ENCODE results near the gene RNPS1. TPM values are rescaled to one million over a fixed set of nuclear protein-coding genes. Genes with fewer than 3 reads are reported as not detected.

Gene RNPS1
- total and polyA plus RNA-seq, 2 of the 4 experiments (the other 2 are of a cell fraction), result 57.5 to 192 TPM

GRCh38 chr16:2246301-2246885 is 21.5 kb downstream of the RNPS1 start:
- ChIA-PET CTCF (no interaction called here), POLR2A (ENCODE audit: unreplicated experiment) (no interaction called here)
- H3K9me1 ChIP-seq (ENCODE audit: insufficient read depth, low read length), result 0 out of 2 replicates have a peak, but pooled peaks cover 2% of the 10 kb centered on the region
- H3K18ac ChIP-seq (ENCODE audit: low read depth, low read length), result no peak overlapping the region
- no peak overlapping the region for H3K4ac ChIP-seq (ENCODE audit: low read depth, low read length)
- H3K36me3 ChIP-seq (ENCODE audit: control insufficient read depth, insufficient read depth, low read length), result peaks cover 46% of the 10 kb centered on the region
- intact Hi-C loops (cut with micrococcal nuclease), result no loop called here
- 93% methylated on average over 13 of the region's 18 CpGs; no CpG with 5 or more reads in 1 of the 2 experiments for WGBS, 2 experiments (ENCODE audit: extremely low coverage in 2 of 2, insufficient read length in 1 of 2)
- H3K27me3 ChIP-seq (ENCODE audit: control insufficient read depth, insufficient read depth, low read length), result no peaks in the 10 kb centered on the region
- no peak overlapping the region for H2AK5ac ChIP-seq (ENCODE audit: low read depth, low read length)
- no peak for DNase-seq
- in situ Hi-C loops (cut with MboI; ENCODE audit: low sequenced_read_pairs), result no loop called here
- H3K27ac ChIP-seq (ENCODE audit: insufficient read depth, low read length), result no peak overlapping the region
- no peak for TF ChIP-seq RCOR1 (IDR thresholded peaks at IDR 0.05; ENCODE audit: insufficient replicate concordance, low read length)
- TF ChIP-seq FOS (IDR thresholded peaks at IDR 0.05; ENCODE audit: low read depth, low read length), result no peak
- no peak for TF ChIP-seq CEBPB (IDR thresholded peaks at IDR 0.05; ENCODE audit: low read depth, low read length)
- TF ChIP-seq SMC3 (IDR thresholded peaks at IDR 0.05; ENCODE audit: low read depth, low read length), result no peak
- no peak for TF ChIP-seq RAD21 (IDR thresholded peaks at IDR 0.05; ENCODE audit: low read length)
- H3K9me3 ChIP-seq (ENCODE audit: control insufficient read depth, insufficient read depth, low read length), result no peaks in the 10 kb centered on the region
- no peak overlapping the region for H4K91ac ChIP-seq (ENCODE audit: insufficient read depth, low read depth, low read length)
- no peak overlapping the region for H2AFZ ChIP-seq (replicated peaks; ENCODE audit: low read length, poor library complexity)
- dilution Hi-C loops (cut with HindIII; ENCODE audit: low sequenced_read_pairs, unreplicated experiment), result no loop called here
- no peak overlapping the region for H2BK5ac ChIP-seq (ENCODE audit: low read depth, low read length, poor library complexity, severe bottlenecking)
- no peaks in the 10 kb centered on the region; the same call in 1 of the 2 replicates for H4K20me1 ChIP-seq (ENCODE audit: insufficient read depth, low read length)
- no peak overlapping the region for H3K9ac ChIP-seq (ENCODE audit: low read depth, low read length)
- 0 out of 2 replicates have a peak, but pooled peaks cover 4% of the 10 kb centered on the region for H3K4me1 ChIP-seq (ENCODE audit: control insufficient read depth, insufficient read depth, low read length)
- no peak overlapping the region for H3K56ac ChIP-seq (ENCODE audit: extremely low read depth, insufficient read depth, low read length)
- no peak overlapping the region for H3K14ac ChIP-seq (replicated peaks; ENCODE audit: low read depth, low read length)
- no peak overlapping the region for H3K4me2 ChIP-seq (ENCODE audit: low read depth, low read length)
- no peak for ATAC-seq (ENCODE audit: low read depth)
- H2BK120ac ChIP-seq (ENCODE audit: low read depth, low read length), result no peak overlapping the region
- H2AK9ac ChIP-seq (replicated peaks; ENCODE audit: low read depth, low read length, poor library complexity), result no peak overlapping the region
- no peak overlapping the region for H2BK20ac ChIP-seq (ENCODE audit: low read depth, low read length)
- H3K79me1 ChIP-seq (ENCODE audit: low read depth in 1 of 2, low read length in 2 of 2), result peaks cover 20 to 43% of the 10 kb centered on the region in 2 experiments
- no peak overlapping the region for H4K5ac ChIP-seq (ENCODE audit: low read depth, low read length)
- no TSS peak for BruUV-seq (replicated peaks)
- no peak overlapping the region for H3K4me3 ChIP-seq (ENCODE audit: insufficient read depth, low read depth, low read length)
- no peak overlapping the region for H3K23ac ChIP-seq (ENCODE audit: low read depth, low read length)
- no peak overlapping the region for H2BK15ac ChIP-seq (ENCODE audit: low read depth, low read length)
- H4K8ac ChIP-seq (ENCODE audit: low read depth in 2 of 2, low read length in 2 of 2), result no peak overlapping the region

All from IMR-90 (cell line).